B cell (primary cell): ENCODE data around the gene HK2.

Source experiments
- CTCF ChIP-seq: fragments of 200-600 bp; IDR thresholded peaks from one replicate; pipeline ENCODE4 v1.8.0; 2022; ENCODE audit warnings: antibody characterized with exemption, mild to moderate bottlenecking
- EZH2 ChIP-seq: IDR thresholded peaks from 2 replicates; pipeline ENCODE4 v1.6.1; 2012; ENCODE audit warnings: borderline replicate concordance, low read depth, mild to moderate bottlenecking, moderate library complexity, low read length; ENCODE audit not compliant: insufficient read depth, poor library complexity, severe bottlenecking

GRCh38 chr2:74860079-74860478 is 26.2 kb downstream of the HK2 start:
- TF ChIP-seq EZH2 (no peak), CTCF (no peak)
